Activated CD4-positive, alpha-beta T cell treated with anti-CD3 and anti-CD28 coated beads, Interleukin-2, amount 50 U/mL, for 48 hours (primary cell): ENCODE results near the gene TGFBR2.

Experiments
- DNase-seq, 2 experiments: peaks; one replicate each; pipeline ENCODE4 v3.0.0-alpha.2; 2020

The TGFBR2 gene

DNA sequence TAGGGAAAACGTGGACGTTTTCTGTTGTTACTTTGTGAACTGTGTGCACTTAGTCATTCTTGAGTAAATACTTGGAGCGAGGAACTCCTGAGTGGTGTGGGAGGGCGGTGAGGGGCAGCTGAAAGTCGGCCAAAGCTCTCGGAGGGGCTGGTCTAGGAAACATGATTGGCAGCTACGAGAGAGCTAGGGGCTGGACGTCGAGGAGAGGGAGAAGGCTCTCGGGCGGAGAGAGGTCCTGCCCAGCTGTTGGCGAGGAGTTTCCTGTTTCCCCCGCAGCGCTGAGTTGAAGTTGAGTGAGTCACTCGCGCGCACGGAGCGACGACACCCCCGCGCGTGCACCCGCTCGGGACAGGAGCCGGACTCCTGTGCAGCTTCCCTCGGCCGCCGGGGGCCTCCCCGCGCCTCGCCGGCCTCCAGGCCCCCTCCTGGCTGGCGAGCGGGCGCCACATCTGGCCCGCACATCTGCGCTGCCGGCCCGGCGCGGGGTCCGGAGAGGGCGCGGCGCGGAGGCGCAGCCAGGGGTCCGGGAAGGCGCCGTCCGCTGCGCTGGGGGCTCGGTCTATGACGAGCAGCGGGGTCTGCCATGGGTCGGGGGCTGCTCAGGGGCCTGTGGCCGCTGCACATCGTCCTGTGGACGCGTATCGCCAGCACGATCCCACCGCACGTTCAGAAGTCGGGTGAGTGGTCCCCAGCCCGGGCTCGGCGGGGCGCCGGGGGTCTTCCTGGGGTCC lies at the start of gene TGFBR2:
Gene TGFBR2 (plus strand): TSS at position 301 of the 731 bp plus-strand sequence. CDS start 283 bp downstream, at position 584.
- DNase-seq: peak; percentile 87 to 90

DNA sequence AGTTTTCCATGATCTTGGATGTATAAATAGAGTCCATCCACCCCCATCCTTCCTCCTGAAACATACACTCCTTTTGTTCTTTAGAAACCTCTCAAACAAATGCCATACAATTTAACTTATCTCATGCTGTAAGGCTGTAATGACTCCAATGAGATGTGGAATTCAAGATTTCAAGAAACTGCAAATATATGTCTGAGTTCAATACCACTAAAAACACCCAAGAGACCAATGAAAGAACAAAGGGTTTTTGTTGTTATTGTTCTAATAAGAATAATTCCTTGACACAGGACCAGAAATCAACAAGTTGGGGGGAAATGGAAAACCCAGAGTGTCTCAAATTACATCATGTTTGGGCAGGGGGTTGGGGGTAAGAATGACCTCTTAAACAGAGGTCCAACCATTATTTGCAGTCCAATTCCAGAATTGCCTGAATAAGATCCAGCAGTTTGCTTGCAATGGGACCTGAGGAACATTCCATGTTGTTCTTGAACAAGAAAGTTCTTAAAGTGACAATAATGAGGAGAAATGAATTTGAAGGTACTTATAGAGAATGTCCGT lies 48.6 kb upstream of the TGFBR2 start:
- no peak for DNase-seq

DNA sequence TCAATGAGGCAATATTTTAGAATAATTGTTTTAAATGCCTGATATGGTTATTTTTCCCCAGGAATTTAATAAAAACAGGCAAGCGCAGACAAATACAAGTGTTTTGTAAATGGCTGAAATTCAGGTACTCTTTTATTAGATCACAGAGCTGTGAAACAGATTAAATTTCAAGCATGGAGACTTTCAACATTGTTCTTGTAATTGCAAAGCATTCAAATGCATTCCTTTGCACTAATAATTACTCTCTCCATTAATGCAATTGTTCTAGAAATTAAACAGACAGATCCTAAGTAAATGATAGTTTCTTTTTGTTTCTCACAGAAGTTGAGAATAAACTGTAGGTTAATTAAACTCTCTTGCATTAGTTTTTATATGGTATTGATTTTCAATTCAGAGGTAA lies 42.4 kb upstream of the TGFBR2 start:
- no peak for DNase-seq

DNA sequence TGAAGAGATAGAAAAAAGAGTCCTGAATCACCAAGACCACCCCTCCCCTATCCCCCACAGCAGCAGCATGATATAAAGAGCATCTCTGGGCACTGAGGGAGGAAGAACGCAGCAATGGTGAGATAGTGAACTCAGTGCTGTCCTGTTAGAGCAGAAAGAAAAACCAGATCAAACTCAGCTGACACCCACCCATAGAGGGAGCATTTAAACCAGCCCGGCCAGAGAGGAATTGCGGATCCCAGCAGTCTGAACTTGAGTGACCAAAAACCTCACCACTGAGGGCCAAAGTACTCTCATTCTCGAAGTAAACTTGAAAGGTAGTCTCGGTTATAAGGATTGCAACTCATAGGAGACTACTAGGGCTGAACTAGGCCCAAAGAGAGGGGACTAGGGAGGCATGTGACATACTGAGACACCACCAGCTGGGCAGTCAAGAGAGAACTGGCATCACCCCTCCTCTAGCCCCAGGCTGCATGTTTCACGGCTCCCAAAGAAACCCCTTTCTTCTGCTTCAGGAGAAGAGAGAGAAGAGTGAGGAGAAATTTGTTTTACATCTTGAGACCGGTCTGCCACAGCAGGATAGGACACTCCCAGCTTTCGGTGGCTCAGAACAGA lies 39.2 kb upstream of the TGFBR2 start:
- no peak for DNase-seq

DNA sequence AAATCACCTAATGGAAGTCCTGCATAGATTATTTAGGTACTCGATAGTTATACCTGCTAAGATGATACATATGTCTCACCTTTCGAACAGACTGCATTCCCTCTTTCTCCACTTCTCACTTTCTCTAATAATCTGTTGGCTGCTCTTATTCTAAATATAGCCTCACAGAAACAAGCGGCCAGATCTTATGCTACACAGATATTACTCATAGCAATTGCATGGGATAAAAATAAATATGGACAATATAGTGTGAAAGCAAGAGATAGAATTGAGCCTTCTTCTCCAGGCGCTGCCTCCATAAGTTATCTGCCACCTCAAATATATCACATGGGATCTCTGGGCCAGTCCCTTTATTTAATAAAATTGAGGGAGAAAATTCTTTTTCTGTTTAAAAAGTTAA lies 29.5 kb upstream of the TGFBR2 start:
- no peak for DNase-seq

DNA sequence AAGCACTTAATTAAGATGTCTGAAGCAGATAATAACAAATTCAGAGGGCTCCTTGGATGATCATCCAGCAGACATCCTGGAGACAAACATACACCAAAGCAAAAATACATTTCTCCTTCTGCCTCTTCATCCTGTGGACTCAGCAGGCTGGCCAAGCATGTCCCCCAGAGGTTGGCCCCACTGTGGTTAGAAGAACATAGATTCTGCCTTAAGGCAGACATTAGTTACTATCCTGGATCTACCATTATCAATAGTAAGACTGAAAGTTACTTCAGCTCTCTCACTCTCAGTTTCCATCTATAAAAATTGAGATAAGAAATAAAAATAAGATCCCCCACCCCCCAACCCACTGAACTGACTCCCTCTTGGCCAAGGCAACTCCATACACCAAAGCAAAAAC lies 28.6 kb upstream of the TGFBR2 start:
- no peak for DNase-seq

DNA sequence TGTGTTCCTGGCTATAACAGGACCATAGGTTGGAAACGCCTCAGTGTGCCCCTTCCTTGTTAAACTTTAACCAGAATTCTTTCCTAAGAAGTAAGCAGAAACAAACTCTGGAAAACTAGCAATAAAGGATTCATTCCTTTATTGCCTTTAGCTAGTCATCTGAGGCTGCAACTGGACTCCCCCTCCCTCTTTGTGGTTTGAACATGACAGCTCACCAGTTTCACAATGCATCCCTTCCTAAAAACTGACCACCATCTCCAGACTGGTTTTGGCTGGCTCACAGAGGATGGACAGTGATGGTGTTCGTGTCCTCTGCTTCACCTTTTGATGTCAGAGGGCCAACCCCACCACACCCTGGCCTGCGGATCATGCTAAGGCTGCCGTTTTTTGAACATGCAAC lies 27.9 kb upstream of the TGFBR2 start:
- DNase-seq: no peak

DNA sequence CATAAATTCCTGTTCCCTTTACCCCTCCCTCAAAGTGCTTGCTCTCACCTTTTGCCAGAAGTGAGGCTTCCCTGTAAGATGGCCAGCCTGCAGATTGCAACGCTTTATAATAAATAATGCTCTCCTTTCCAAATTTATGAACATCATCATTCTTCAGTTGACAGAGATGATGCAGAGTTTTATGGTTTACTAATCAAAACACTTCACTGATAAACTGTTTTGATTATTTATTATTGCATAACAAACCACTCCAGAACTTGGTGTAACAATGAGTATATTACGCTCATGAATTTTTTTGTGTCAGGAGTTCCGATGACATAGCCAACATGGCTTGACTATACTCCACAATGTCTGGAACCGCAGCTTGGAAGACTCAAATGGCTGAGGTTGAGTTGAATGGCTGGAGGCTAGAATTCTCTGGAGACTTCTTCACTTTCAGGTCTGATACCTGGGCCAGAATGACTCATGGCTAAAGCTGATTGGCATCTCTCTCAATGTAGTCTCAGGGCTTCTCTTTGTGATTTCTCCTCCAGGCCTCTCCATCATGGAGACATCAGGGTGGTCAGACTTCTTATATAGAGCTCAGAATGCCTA lies 27.3 kb upstream of the TGFBR2 start:
- DNase-seq: no peak

DNA sequence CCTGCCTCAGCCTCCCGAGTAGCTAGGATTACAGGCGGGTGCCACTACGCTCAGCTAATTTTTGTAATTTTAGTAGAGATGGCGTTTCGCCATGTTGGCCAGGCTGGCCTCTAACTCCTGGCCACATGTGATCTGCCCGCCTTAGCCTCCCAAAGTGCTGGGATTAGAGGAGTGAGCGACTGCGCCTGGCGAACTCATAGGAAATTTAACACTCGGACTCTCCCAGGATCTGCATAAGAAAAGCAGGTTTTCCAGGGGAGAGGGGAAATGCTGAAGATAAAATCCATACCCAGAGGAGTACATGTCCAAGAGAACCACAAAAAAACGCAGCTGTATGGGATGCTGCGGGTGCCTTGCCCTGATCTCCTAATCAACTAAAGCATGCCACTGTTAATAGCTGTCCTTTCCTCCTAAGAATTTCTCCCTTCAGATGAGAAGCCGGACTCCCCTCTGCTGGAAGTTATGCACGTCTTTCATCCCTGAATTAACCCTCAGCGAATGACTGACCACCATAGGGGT lies 25.3 kb upstream of the TGFBR2 start:
- DNase-seq: no peak

DNA sequence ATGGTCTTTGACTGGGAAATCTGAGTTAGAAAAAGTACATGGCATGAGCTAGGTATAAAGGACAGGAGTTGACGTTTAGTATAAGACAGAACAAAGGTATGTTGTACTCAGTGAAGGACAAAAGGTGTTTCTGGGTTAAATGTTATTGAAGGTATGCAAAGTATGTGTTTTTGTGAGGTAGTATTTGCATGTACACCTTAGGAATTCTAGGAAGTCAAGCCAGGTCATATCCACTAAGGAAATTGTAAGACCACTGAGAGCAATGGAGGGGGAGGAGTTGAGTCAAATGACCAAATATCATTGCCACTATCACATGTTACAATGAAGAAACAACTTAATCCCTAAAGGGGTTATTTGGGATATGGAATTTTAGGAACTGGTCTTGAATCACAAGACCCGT lies 24.4 kb upstream of the TGFBR2 start:
- DNase-seq: no peak

DNA sequence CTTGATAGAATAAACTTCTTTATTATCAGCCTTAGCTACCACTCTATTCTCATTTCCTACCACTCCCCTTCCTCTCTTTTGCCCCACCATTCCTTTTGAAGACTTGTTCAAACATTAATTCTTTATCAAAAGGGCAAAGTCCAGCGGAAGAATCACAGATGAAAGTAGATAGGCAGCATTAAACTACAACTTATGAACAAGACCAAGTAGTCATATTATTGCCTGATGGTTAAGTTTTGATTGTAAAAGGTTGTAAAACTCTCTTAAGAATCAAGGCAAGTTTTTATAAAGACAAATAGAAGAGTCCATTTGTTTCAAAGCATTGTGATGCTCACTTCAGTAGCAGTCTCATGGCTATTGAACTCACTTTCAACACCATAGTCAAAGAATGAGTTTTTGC lies 22.4 kb upstream of the TGFBR2 start:
- DNase-seq: no peak

DNA sequence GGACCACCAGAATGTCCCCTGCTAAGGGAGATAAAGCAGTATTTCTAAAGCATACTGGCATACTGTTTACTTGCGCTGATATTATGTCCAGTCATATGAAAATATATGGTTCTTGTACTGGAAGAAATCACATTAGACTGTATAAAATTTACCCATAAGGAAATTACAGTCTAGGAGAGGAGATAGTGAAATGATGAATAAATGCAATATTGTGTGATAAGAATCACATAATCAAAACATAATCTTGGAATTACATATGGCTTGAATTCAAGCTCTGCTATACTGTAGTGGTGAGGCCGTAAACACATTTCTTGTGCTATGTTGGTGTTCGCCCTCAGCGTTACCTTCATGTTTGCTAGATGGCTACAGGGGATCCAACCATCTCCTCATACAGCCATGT lies 20.7 kb upstream of the TGFBR2 start:
- no peak for DNase-seq

DNA sequence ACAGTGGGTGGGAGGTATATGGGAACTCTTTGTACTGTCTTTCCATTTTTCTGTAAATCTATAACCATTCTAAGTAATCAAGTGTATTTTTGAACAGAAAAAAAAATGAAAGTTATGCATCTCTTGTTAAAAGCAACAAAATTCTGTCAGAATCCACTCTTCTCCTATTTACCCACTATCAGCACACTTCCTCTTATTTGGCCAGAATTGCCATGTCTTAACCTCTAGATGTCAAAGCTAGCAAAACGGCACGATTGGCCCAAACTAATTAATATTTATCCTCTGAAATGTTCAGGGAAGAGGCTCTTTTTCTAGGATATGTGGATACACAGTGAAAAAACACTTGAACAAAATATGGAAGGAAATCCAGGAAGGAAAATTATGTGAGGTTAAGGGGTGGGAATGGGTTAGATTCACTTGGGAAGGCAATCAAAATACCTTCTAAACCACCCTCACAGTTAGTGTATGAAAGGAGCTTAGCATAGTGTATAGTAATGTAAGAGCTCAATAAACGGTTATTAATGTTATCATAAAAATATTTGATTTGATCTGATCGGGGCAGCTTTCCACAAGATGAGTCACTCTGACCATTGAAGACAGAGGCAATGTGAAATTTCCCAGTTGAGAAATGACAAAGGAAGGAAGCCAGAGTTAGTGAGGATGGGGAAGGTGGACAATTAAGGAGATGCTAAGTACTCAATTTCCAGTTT lies 20.1 kb upstream of the TGFBR2 start:
- DNase-seq: no peak

DNA sequence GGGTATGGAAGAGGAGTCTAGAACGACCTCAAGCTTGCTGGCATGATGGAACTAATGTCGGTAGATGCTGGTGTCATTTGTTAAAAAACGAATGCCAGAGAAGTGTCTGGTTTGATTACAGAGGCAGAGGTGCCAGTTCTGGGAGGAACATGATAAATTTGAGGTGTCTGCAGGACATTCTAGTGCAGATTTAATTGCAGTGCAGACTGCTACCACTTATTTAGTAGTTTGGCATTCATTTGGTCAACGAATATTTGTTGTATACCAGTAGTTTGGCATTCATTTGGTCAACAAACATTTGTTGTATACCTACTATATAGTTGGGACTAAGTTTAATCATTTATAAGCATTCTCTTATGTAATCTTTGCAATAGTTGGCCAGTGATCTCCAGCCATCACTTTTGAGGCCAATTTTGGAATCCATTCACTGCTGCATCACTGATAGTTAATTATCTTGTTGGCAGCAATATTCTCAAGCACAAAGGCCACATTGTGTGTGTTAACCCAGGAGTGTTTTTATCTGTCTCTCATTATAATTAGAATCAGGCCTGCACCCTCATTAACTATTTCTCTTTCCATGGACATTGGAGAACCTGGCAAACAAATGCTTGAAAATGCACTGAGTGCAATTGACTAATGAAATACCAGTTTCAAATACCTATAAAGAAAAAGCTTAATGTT lies 19.5 kb upstream of the TGFBR2 start:
- DNase-seq: no peak

DNA sequence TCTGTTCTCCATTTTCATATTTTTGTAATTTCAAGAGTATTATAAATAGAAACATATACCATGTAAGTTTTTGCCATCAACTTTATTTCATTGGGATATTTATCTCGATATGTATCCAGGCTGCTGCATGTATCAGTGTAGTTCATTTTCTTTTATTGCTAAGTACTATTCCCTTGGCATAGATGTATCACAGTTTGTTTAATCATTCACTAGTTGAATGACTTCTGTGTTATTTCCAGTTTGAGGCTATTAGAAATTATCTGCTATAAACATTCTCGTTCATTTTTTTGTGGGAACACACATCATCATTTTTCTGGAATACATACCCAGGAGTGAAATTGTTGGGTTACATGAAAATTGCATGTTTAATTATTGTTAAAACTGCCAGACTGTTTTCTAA lies 18.5 kb upstream of the TGFBR2 start:
- no peak for DNase-seq

DNA sequence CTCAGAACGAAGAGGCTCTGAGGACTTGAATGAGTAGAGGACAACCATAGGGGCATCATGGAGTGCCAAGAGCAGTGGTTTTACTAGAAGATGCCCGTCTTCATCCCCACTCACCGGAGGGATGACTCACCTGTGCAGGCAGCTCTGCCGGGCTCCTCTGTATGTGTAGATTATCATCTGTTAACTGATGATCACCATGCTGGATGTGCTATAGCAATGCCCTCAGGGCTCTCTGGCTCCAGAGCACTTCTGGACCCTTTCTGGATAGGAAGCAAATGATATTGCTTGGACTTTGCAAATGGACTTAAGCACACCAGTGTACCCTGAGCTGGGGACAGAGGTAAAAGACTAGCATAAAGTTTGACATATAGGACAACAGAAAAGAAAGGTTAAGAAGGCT lies 10.2 kb upstream of the TGFBR2 start:
- DNase-seq: no peak

DNA sequence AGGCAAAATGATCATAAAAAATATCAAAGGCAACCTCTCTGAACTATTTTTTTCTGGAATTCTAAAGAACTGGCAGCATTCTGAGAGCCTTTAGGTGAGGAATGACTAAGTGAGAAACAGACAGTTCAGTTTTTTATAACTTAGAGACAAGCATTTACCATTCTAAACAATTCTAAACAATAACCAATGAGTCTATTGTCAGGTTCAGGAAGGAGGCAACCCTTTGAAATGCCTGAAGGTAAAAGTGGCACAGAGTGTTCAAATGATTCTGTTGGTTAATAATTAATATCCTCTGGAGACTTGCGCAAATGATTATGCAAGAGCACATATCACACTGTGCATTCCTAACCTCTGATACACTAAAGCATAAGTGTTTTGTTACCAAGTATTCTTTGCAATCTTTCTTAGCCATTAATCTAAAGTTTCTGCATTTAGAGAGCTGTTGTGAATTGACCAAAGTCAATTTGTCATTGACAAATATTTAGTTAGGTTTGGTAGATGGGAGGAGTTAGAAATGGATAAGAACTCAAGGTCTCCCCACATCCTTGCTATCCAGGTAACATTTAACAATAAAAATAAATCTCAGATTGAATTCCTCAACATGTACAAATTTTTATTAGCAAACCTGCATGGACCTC lies 9.2 kb upstream of the TGFBR2 start:
- no peak for DNase-seq

DNA sequence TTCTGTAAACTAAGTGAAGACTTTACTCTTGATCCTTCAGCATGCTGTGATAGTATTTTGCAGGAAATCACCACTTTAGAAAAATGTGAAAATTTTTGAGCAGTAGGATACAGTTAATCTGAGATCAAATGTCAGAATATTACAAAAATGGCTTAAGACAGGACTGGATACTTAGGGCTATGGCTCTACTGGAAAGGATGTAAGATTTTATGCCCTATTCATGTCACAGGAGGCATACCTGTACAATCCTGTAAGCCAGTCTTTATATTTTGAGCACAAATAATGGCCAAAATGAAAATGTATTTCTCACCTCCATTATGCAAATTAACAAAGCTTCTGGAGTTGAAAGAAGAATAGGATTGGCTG lies 8.6 kb upstream of the TGFBR2 start:
- DNase-seq: no peak

DNA sequence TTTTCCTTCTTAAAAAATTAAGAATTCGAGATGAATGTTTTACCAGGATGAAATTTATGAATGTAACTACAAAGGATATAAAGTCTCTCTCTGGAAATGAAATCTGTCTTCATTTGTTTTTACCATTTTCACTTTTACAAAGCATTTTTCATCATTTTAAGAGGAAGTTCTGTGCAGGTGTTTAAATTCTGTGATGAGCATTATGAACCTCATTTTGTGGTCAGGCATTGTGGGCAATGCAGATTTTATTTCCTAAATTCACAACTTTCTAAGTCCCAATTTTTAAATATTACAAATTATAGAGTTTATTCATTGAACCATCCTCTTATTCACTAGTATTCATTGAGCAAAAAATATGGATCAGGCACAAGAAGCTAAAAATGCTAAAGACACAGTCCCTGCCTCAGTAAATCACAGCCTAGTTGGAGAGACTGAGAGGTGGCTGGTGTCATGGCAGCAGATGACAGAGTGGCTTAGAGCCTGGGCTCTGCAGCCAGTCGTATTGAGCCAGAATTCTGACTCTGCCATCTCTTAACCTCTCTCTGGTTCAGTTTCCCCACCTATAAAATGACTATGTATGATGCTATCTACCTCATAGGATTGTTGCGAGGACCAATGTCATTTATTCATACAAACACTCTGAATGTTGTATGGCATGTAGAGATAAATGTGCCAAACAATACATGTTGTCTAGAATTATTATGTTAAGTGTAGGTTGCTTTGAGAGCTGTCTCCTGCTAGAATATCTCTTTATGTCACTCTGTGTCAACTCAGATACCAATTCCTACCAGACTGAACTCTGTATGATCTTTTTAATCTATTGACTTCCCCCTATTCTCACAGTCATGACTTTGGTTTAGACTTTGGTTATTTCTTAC lies 7.5 kb upstream of the TGFBR2 start:
- DNase-seq: no peak

DNA sequence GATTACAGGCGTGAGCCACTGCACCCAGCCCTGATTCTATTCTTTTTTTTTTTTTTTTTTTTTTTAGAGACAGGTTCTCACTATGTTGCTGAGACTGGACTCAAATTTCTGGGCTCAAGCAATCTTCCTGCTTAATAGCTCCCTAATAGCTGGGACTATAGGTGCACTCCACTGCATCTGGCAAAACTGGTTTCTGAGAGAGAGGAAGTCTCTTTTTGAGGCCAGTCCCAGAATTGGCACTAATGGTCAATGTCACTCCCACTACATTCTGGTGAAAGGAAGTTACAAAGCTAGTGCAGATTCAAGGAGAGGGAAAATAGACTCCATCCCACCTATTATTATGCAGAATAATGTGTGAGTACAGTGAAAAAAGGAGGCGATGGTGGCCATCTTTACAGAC lies 5.8 kb upstream of the TGFBR2 start:
- DNase-seq: no peak

DNA sequence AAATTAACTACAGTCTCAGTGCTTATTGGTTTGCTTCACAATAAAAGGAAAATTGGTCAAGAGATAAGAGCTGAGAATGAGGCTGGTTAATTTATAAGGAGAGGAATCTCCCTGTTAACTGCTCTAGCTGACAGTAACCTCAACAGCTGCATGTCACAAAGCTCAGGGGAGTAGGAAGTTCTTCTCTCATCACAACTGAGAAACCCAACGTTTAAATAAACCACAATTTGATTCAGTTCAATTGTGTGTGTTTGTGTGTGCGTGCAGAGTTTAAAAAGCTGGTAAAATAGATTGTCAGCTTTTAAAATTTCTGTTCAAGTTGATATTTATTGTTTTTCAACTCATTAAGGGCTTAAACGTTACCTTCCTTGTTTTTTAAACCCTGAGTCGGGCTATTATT lies 3.5 kb upstream of the TGFBR2 start:
- DNase-seq: no peak
